ENCODE results near the gene PCDHA1.

Gene PCDHA1

DNA sequence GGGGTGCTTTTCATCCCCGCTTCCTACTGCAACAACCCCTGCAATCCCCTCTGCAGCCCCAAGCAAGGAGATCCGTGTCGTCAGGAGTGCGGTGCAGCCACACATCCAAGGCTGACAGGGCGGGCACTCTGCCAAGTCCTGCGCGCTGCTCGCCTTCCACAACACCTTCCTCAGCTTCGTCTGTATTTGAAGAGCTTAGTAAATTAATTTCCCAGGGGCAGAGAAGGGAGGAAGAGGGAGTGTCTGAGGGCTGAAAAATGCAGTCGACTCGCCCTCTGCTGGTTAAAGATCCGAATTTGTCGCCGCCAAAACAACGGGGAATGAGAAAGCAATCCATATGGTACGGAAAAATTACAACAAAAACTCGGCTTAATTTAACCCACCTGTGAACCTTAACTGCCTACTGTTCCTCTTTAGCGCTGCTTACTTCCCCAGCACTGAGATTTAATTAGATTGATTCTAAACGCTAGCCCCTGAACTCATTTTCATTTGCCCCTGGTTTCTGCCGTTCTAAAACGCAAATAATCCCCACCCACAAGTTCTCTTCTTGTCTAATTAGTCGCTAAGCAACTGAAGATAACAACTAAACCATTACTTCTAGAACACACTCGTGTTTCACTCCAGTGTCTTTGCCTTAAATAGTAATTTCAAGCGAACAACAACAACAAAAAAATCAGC is 254.3 kb downstream of the PCDHA1 start:
- in situ Hi-C loops (cut with MboI; ENCODE audit: low sequenced_read_pairs): no loop called here

DNA sequence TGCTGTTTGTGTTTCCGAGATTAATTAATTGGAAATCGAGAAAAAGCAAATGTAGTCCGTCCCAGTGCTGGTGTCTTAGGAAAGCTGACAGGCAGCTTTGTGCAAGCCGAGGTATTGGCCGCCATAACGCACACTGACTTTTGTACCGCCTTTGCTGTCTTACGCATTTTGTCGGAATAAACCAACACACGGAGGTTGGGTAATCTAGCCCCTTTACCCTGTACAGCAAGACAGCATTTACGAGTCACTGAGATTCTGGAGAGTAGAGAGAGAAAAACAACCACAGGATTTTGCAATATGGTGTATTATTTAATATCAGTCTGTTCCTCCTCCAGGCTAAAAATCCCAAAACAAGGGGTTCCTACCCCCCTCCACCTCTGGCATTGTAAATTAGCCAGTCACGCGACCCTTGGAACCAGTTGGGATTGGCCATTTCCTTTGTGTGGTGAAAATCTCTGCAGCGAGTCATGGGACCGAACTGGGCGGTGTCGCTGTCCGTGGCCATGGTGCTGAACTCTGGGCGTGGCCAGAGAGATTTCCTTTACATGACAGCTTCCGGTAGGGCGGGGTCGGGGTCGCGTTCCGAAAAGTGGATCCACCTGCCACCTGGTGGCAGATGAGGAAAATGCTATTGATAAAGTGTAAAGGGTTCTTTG is 255.0 kb downstream of the PCDHA1 start:
- in situ Hi-C loops (cut with MboI; ENCODE audit: low sequenced_read_pairs): no loop called here

DNA sequence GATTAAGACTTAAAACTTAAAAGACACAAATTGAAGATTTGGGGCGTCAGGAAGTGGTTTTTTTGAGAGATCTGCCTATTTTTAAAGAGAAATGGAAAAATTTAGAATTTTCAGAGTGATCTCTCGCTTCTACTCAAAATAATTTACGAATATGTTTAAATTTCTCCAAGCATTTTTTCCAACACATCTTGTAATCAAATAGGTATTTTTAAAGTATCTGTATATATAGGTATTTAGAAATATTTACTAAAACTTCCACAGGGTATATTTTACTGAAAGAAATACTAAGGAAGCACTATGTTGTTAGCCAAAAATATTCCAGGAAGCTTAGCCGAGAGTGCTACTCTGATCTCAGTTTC is 255.5 kb downstream of the PCDHA1 start:
- in situ Hi-C loops (cut with MboI; ENCODE audit: low sequenced_read_pairs): no loop called here

DNA sequence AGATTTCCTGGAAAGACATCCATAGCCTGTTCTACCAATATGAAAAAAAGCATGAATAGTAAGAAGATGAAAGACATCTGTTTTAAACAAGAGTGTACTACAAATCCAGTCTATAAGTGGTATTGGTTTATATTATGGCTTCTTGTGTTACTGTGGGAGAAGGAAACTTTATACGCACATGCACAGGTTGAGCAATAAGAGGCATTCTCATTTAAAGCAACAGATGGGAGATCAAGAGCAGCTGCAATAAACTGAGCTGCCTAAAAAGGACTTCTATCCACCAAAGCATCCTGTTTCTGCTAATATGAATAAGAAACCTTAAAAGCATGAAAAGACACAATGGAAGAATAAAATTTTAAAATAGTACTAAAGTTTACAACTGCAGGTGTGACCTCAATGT is 256.6 kb downstream of the PCDHA1 start:
- in situ Hi-C loops (cut with MboI; ENCODE audit: low sequenced_read_pairs): no loop called here

DNA sequence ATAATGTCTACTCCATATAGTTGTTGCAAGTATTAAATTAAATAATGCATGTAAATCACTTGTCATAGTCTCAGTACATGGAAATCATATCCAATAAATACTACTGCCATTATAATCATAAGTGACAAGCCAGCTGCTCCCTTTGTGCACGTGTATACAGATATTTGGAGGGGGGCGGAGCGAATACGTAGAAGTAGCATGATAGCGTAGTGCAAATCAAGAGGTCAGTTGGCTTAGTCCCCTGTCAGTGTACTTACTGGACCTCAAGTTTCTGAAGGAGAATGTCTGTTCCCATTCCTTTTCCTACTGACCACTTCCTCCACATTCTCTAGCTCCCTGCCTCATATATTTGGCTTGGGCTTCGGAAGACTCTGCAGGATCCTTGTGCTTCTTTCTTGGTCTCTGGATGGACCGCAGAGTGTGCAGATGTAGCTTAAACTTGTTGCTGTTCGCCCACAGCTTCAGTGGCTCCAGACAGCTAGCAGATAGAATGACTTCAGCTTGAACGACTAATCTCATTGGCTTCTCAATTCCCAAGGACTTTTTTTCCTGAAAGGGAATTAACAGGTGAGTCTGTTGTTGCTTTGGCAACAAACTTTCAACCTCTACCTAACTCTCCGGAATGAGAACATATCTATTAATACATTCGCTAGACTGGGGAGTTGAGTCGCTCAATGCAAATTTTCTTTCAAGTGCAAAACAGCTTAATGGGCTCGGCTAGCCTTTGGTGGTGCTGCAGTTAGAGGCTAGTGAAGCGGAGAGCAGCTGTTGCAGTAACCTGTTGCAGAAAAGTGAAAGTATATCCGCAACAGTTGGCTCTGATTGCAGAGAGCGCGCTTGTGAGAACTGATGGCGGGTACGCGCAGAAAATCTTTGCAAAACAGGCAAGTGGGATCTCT is 264.9 kb downstream of the PCDHA1 start, which contains the start of gene PCDHB1:
Gene PCDHB1 (plus strand): TSS at position 753 of the 899 bp plus-strand sequence. CDS start 97 bp downstream, at position 850.
- in situ Hi-C loops (cut with MboI; ENCODE audit: low sequenced_read_pairs): no loop called here

DNA sequence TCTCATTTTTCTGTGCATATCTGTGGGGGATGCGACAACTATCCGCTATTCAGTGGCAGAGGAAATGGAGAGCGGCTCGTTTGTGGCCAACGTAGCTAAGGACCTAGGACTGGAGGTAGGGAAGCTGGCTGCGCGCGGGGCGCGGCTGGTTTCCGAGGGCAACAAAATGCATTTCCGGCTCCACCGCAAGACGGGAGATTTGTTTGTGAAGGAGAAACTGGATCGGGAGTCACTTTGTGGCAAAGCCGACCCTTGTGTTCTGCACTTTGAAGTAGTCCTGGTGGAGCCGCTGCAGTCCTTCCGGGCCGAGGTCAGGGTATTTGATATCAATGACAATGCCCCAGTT is 265.6 kb downstream of the PCDHA1 start:
- in situ Hi-C loops (cut with MboI; ENCODE audit: low sequenced_read_pairs): no loop called here

Measured in HL-60/S4 treated with retinoic acid at 250 ng/mL for 4 days and 3 days (cell line).